ENCODE measurements around the gene TNFRSF11A.

The TNFRSF11A gene

DNA sequence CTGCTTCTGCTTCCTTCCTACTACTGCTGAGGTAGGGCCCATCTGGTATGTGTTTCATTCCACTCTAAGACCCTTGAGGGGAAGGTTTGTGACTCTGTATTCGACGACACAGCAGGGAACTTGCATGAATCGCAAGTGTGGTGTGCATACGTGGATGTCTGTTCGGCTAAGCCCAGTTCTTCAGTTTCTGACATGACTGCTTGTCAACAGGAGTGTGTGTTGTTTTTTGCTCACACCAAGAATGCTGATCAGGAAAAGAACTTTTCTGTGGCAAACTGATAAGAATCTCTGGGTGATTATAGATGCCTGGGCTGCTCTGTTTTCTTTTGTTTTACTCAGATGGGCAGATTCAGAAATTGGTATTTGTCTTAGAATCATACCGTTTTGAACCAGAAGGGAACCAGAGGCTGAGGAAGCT is 22.0 kb downstream of the TNFRSF11A start:
- no peak for DNase-seq (ENCODE audit: extremely low read depth, low read depth)

DNA sequence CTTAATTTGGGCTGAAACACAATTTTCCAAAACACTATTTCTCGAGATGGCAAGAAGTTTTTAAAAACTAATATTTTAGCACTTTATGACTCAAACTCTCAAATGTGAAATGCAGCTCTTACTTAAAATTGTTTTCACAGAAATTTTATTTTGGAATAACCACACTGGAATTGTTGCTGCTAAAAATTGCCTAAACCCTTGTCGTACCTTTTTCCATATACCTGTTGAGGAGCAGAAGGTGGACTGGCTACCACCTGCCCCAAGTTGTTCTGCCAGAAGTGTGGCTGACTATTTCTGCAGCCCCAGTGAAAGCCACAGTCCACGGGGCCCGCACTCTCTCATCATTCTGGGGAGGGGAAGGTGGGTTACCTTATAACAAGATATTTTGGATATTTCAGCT is 23.4 kb downstream of the TNFRSF11A start:
- TF ChIP-seq, protein P1, sequence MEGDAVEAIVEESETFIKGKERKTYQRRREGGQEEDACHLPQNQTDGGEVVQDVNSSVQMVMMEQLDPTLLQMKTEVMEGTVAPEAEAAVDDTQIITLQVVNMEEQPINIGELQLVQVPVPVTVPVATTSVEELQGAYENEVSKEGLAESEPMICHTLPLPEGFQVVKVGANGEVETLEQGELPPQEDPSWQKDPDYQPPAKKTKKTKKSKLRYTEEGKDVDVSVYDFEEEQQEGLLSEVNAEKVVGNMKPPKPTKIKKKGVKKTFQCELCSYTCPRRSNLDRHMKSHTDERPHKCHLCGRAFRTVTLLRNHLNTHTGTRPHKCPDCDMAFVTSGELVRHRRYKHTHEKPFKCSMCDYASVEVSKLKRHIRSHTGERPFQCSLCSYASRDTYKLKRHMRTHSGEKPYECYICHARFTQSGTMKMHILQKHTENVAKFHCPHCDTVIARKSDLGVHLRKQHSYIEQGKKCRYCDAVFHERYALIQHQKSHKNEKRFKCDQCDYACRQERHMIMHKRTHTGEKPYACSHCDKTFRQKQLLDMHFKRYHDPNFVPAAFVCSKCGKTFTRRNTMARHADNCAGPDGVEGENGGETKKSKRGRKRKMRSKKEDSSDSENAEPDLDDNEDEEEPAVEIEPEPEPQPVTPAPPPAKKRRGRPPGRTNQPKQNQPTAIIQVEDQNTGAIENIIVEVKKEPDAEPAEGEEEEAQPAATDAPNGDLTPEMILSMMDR (IDR thresholded peaks at IDR 0.05; ENCODE audit: low read depth, low read length, missing control alignments), result no peak
- H3K4me3 ChIP-seq (replicated peaks; ENCODE audit: low read depth, low read length), result no peak overlapping the region
- no peak for DNase-seq (ENCODE audit: extremely low read depth, low read depth)

More for the DNA sequence above, 22.0 kb downstream of the TNFRSF11A start:
- TF ChIP-seq, protein P1 (IDR thresholded peaks at IDR 0.05; ENCODE audit: low read depth, low read length, missing control alignments), result no peak
- H3K4me3 ChIP-seq (replicated peaks; ENCODE audit: low read depth, low read length), result no peak overlapping the region

DNA sequence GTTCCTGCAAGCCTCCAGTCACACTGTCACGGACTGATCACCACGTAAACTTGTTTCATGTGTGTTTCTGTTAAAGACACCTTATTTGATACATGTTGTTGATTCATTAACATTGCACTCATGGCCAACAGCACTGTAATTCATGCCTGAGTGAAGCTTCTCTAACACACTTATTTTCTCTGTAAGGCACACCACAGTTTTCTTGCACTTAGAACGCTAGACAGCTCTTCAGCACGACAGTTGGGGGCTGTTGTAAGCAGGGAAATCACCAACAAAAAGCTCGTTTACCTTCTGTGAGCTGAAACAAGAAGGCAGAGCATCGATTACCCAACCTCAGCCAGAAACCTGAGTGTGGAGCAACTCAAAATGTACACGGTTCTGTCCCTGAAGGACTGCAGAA is 28.1 kb downstream of the TNFRSF11A start:
- no peak for DNase-seq (ENCODE audit: extremely low read depth, low read depth)
- no peak overlapping the region for H3K4me3 ChIP-seq (replicated peaks; ENCODE audit: low read depth, low read length)
- TF ChIP-seq, protein P1 (IDR thresholded peaks at IDR 0.05; ENCODE audit: low read depth, low read length, missing control alignments), result no peak

DNA sequence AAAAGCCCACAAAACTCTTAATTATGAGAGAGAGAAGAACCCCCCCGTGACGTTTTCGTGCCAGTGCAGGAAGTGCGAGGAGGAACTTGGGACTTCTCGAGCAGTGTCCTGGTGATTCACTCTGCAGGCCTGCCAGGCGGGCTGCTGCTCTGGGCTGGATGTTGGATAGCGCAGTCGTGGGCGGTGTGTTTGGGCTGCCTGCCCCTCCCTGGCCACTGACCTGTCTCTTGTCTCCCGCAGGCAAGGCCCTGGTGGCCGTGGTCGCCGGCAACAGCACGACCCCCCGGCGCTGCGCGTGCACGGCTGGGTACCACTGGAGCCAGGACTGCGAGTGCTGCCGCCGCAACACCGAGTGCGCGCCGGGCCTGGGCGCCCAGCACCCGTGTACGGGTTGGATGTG is 29.0 kb downstream of the TNFRSF11A start:
- H3K4me3 ChIP-seq (replicated peaks; ENCODE audit: low read depth, low read length), result no peak overlapping the region
- DNase-seq (ENCODE audit: extremely low read depth, low read depth), result no peak
- TF ChIP-seq, protein P1 (IDR thresholded peaks at IDR 0.05; ENCODE audit: low read depth, low read length, missing control alignments), result no peak

DNA sequence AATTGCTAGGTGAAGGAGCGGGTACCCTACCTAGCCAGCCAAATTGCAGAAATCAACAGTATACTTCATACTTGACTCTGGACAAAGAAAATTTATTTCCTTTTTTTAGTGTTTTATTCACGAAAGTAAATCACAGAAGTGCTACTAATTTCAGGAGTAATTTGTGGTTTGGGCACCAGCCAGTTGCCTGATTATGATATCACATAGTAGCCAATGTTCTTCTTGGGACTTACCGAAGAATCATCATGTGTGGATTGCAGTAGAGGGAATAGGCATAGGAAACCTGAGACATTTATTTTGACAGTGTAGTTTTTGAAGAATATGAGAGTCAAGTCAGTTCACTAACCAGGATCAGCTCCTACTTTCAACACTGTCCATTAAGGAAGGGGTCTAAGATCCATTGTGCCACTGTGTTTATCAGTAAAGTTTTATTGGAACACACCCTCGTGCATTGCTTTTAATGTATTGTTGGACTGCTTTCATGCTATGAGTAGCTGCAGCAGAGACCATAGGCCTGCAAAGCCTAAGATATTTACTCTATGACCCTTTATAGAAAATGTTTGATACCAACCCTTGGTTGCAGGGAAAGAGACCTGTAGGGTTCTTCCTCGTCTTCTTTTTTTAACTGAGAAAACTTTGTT is 32.1 kb downstream of the TNFRSF11A start:
- no peak for DNase-seq (ENCODE audit: extremely low read depth, low read depth)
- TF ChIP-seq, protein P1 (IDR thresholded peaks at IDR 0.05; ENCODE audit: low read depth, low read length, missing control alignments), result no peak
- H3K4me3 ChIP-seq (replicated peaks; ENCODE audit: low read depth, low read length), result no peak overlapping the region

DNA sequence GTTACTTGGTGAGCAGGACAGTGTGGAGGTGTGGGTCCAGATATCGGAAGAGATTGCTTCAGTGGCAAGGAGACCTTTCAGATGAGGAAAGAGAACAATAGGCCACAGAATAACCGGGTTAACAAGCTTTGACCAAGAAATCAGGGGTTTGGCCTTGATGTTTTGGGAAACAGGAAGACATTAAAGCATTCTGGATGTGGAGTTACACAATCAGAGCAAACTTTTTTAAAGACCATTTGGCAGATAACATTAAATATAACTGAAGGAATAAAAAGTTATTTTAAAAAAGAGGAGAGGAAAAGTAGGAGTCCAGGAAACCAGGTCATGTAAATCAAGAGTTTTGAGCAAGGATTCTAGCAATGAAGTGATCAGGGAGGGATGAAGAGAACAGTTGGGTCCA is 35.7 kb downstream of the TNFRSF11A start:
- TF ChIP-seq, protein P1 (IDR thresholded peaks at IDR 0.05; ENCODE audit: low read depth, low read length, missing control alignments), result no peak
- H3K4me3 ChIP-seq (replicated peaks; ENCODE audit: low read depth, low read length), result no peak overlapping the region
- no peak for DNase-seq (ENCODE audit: extremely low read depth, low read depth)

DNA sequence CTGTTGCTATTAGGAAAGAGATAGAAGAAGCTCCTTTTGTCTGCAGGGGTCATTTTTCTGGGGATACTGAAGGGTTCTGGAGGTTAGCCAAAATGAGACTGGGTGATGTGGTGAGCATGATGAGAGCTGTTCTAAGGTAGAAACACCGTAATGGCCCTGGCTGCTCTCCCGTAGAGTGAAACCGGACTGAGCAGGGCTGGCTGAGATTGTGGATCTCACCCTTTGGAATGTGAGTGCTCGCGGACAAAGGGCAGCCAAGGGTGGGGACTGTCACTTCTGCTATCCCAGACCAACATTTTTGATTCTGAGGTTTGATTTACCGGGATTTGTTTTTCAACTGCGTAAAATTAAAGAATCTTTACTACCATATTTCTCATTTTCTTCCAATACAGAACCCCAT is 36.2 kb downstream of the TNFRSF11A start:
- no peak for DNase-seq (ENCODE audit: extremely low read depth, low read depth)
- no peak overlapping the region for H3K4me3 ChIP-seq (replicated peaks; ENCODE audit: low read depth, low read length)
- TF ChIP-seq, protein P1 (IDR thresholded peaks at IDR 0.05; ENCODE audit: low read depth, low read length, missing control alignments), result no peak

Data from HFF-Myc (cell line).